Neural cell (in vitro differentiated cells): ENCODE data around the gene RPL38. TPM values are rescaled to one million over a fixed set of nuclear protein-coding genes. Genes with fewer than 3 reads are reported as not detected.

Experiments used
- H2AFZ ChIP-seq: fragments of 200-600, 300-800 bp; sonication (generic), shearing (Covaris generic); 2 replicates; pipeline ENCODE4 v1.6.0; 2014; ENCODE audit warnings: low read depth, mild to moderate bottlenecking, antibody characterized with exemption, low read length, moderate library complexity
- H3F3A ChIP-seq: fragments of 200-600 bp; shearing (Covaris generic); 2 replicates; pipeline ENCODE4 v1.6.1; 2016; ENCODE audit warnings: mild to moderate bottlenecking, moderate library complexity, mixed read lengths, antibody characterized with exemption, low read length; ENCODE audit not compliant: insufficient read depth, poor library complexity, severe bottlenecking
- H3K27ac ChIP-seq: fragments of 200-600, 300-800 bp; sonication (generic), shearing (Covaris generic); 2 replicates; pipeline ENCODE4 v1.5.1; 2014; ENCODE audit warnings: mild to moderate bottlenecking, low read length, moderate library complexity
- H3K27me3 ChIP-seq: fragments of 300-800, 200-600 bp; sonication (generic), shearing (Covaris generic); 2 replicates; pipeline ENCODE4 v1.6.0; 2014; ENCODE audit warnings: mild to moderate bottlenecking, low read depth, low read length, moderate library complexity; ENCODE audit not compliant: insufficient read depth
- H3K36me3 ChIP-seq: fragments of 300-800, 200-600 bp; sonication (generic), shearing (Covaris generic); 2 replicates; pipeline ENCODE4 v1.5.1; 2014; ENCODE audit warnings: mild to moderate bottlenecking, antibody characterized with exemption, low read length, moderate library complexity; ENCODE audit not compliant: insufficient read depth
- H3K4me2 ChIP-seq: fragments of 300-800, 200-600 bp; sonication (generic), shearing (Covaris generic); 2 replicates; pipeline ENCODE4 v1.6.0; 2014; ENCODE audit warnings: mild to moderate bottlenecking, low read length
- H3K4me3 ChIP-seq: fragments of 300-800, 200-600 bp; sonication (generic), shearing (Covaris generic); 2 replicates; pipeline ENCODE4 v1.5.1; 2014; ENCODE audit warnings: mild to moderate bottlenecking, low read length, moderate library complexity
- H3K79me2 ChIP-seq: fragments of 200-600 bp; shearing (Covaris generic); replicated peaks from 2 replicates; pipeline ENCODE4 v1.6.0; 2014; ENCODE audit warnings: mild to moderate bottlenecking, low read length, moderate library complexity; ENCODE audit not compliant: insufficient read depth
- H3K9ac ChIP-seq: fragments of 300-800, 200-600 bp; sonication (generic), shearing (Covaris generic); 2 replicates; pipeline ENCODE4 v1.6.1; 2016; ENCODE audit warnings: mild to moderate bottlenecking, low read length, mixed read lengths
- H3K9me2 ChIP-seq: fragments of 200-600 bp; shearing (Covaris generic); 2 replicates; pipeline ENCODE4 v1.6.1; 2016; ENCODE audit warnings: mild to moderate bottlenecking, low read length, mixed read lengths; ENCODE audit not compliant: insufficient read depth
- H3K9me3 ChIP-seq: fragments of 200-600, 300-800 bp; sonication (generic), shearing (Covaris generic); 2 replicates; pipeline ENCODE4 v1.6.1; 2016; ENCODE audit warnings: mild to moderate bottlenecking, mixed run types, low read length, moderate library complexity, mixed read lengths
- H4K20me1 ChIP-seq: fragments of 200-600 bp; shearing (Covaris generic); 2 replicates; pipeline ENCODE4 v1.6.1; 2016; ENCODE audit warnings: mild to moderate bottlenecking, mixed run types; ENCODE audit not compliant: insufficient read depth
- EP300 ChIP-seq: fragments of 450-650 bp; conservative IDR thresholded peaks from 2 replicates; pipeline ENCODE4 v1.6.1; 2014; ENCODE audit warnings: antibody characterized with exemption, mild to moderate bottlenecking, moderate library complexity; ENCODE audit not compliant: poor library complexity, severe bottlenecking
- EZH2 ChIP-seq: fragments of 200-600, 300-800 bp; shearing (Covaris generic), sonication (generic); IDR thresholded peaks from 2 replicates; pipeline ENCODE4 v1.6.1; 2014; ENCODE audit warnings: antibody characterized with exemption, low read length, borderline replicate concordance, mild to moderate bottlenecking; ENCODE audit not compliant: insufficient read depth, poor library complexity, severe bottlenecking
- POLR2AphosphoS5 ChIP-seq: IDR thresholded peaks from 2 replicates; pipeline ENCODE4 v1.6.1; 2012
- TAF1 ChIP-seq: IDR thresholded peaks from 2 replicates; pipeline ENCODE4 v1.6.1; 2012; ENCODE audit warnings: low read depth
- polyA plus RNA-seq: library from polyadenylated mRNA; depleted of rRNA; stranded (reverse); fragments of >200 nt; gene quantifications from 2 replicates; pipeline ENCODE4 v1.2.3, GENCODE V29; 2014

RPL38 gene
- polyA plus RNA-seq, 1 donor from 2014 or later: 378 TPM

- no peaks in the 10 kb centered on the region for H3K27me3 ChIP-seq
- H3K9ac ChIP-seq: no peak overlapping the region
- H3K79me2 ChIP-seq: no peaks in the 10 kb centered on the region
- H3K9me3 ChIP-seq: no peaks in the 10 kb centered on the region
- H4K20me1 ChIP-seq: no peaks in the 10 kb centered on the region
- H3K27ac ChIP-seq: no peak overlapping the region
- H3K9me2 ChIP-seq: no peaks in the 10 kb centered on the region
- H3K36me3 ChIP-seq: no peaks in the 10 kb centered on the region
- H3K4me2 ChIP-seq: no peak overlapping the region
- H3K4me3 ChIP-seq: no peak overlapping the region
- no peak overlapping the region for H2AFZ ChIP-seq
- H3F3A ChIP-seq: no peaks in the 10 kb centered on the region
- TF ChIP-seq EZH2: no peak
These were observed 23.1 kb upstream of the RPL38 start for GRCh38 chr17:74180336-74180735.

GRCh38 chr17:74181341-74181740 lies 22.1 kb upstream of the RPL38 start:
- H3K4me3 ChIP-seq: no peak overlapping the region
- no peak overlapping the region for H3K27ac ChIP-seq
- no peak overlapping the region for H2AFZ ChIP-seq
- no peak overlapping the region for H3K9ac ChIP-seq
- no peaks in the 10 kb centered on the region for H3K9me3 ChIP-seq
- H3K79me2 ChIP-seq: no peaks in the 10 kb centered on the region
- no peaks in the 10 kb centered on the region for H3F3A ChIP-seq
- H3K4me2 ChIP-seq: no peak overlapping the region
- H3K27me3 ChIP-seq: no peaks in the 10 kb centered on the region
- TF ChIP-seq TAF1 (no peak), EZH2 (no peak), EP300 (no peak)
- H3K9me2 ChIP-seq: no peaks in the 10 kb centered on the region
- no peaks in the 10 kb centered on the region for H4K20me1 ChIP-seq
- H3K36me3 ChIP-seq: no peaks in the 10 kb centered on the region

- TF ChIP-seq POLR2AphosphoS5: no peak
- TF ChIP-seq EZH2: no peak
- Histone ChIP-seq H3K36me3 (no peaks in the 10 kb centered on the region), H3K27ac (no peak overlapping the region), H3K9me2 (no peaks in the 10 kb centered on the region), H3K27me3 (no peaks in the 10 kb centered on the region), H3K9ac (no peak overlapping the region), H2AFZ (no peak overlapping the region), H4K20me1 (no peaks in the 10 kb centered on the region), H3K79me2 (no peaks in the 10 kb centered on the region), H3K9me3 (no peaks in the 10 kb centered on the region), H3F3A (no peaks in the 10 kb centered on the region), H3K4me3 (no peak overlapping the region), H3K4me2 (no peak overlapping the region)
These were observed 21.3 kb upstream of the RPL38 start for GRCh38 chr17:74182041-74182723.

- H3F3A ChIP-seq: no peaks in the 10 kb centered on the region
- no peak overlapping the region for H2AFZ ChIP-seq
- no peaks in the 10 kb centered on the region for H3K9me3 ChIP-seq
- no peaks in the 10 kb centered on the region for H3K9me2 ChIP-seq
- no peak for TF ChIP-seq TAF1
- no peaks in the 10 kb centered on the region for H3K36me3 ChIP-seq
- no peak overlapping the region for H3K9ac ChIP-seq
- no peaks in the 10 kb centered on the region for H3K27me3 ChIP-seq
- H3K4me3 ChIP-seq: no peak overlapping the region
- H3K79me2 ChIP-seq: no peaks in the 10 kb centered on the region
- H3K27ac ChIP-seq: no peak overlapping the region
- H3K4me2 ChIP-seq: no peak overlapping the region
- no peaks in the 10 kb centered on the region for H4K20me1 ChIP-seq
These were observed 20.1 kb upstream of the RPL38 start for GRCh38 chr17:74183411-74183810.
